T-helper 17 cell (primary cell): ENCODE results near the gene G3BP1. TPM values are rescaled to one million over a fixed set of nuclear protein-coding genes. Genes with fewer than 3 reads are reported as not detected.
A peak's percentile ranks its signal among the peaks of the same experiment; 100 is the strongest.
"Not testable (repeated sequence)": the region's sequence is repeated elsewhere in the genome, so short reads cannot be mapped to it uniquely, and the experiment has no call there.

ENCODE experiments used
- ATAC-seq: fragments of 150-1000 bp; cut with Tn5 transposase; 2 replicates; pipeline ENCODE4 v1.10.0; 2021; ENCODE audit warnings: mild to moderate bottlenecking, moderate library complexity
- DNase-seq, 3 donors: peaks; one replicate each; pipeline versions ENCODE4 v3.0.0 to v3.0.0-alpha.2; 2020 to 2021
- H3K9me3 ChIP-seq: one replicate; pipeline ENCODE4 v1.7.0; 2013; ENCODE audit warnings: low read length, mild to moderate bottlenecking; ENCODE audit not compliant: control insufficient read depth, poor library complexity, severe bottlenecking
- H3K27ac Mint-ChIP-seq: one replicate; pipeline ENCODE4 v1.8.0; 2022; ENCODE audit warnings: mild to moderate bottlenecking, moderate library complexity, mixed read lengths
- H3K27me3 Mint-ChIP-seq: one replicate; pipeline ENCODE4 v1.8.0; 2022; ENCODE audit warnings: mixed read lengths
- H3K36me3 Mint-ChIP-seq: one replicate; pipeline ENCODE4 v1.8.0; 2022; ENCODE audit warnings: low read depth, mixed read lengths
- H3K4me1 Mint-ChIP-seq: one replicate; pipeline ENCODE4 v1.8.0; 2022; ENCODE audit warnings: mild to moderate bottlenecking, mixed read lengths
- H3K4me3 Mint-ChIP-seq: one replicate; pipeline ENCODE4 v1.8.0; 2022; ENCODE audit warnings: mild to moderate bottlenecking, moderate library complexity, mixed read lengths
- total RNA-seq, 4 donors: library from RNA in 2 of 4; stranded (reverse) in 2 of 4; gene quantifications; one replicate each; pipeline ENCODE4 v1.2.3 and lab custom pipeline; 2022 to 2026

The G3BP1 gene
- total RNA-seq (100 to 1,000 TPM; 115 to 117 TPM), total RNA-seq (lab: John Stamatoyannopoulos, UW) (207 to 337 reads per million in 2 donors)

- Mint-ChIP-seq H3K36me3 (no peaks in the 10 kb centered on the region), H3K4me1 (peaks cover 33% of the 10 kb centered on the region), H3K27ac (no peak within 1 kb of the TSS), H3K27me3 (no peaks in the 10 kb centered on the region), H3K4me3 (no peak within 1 kb of the TSS)
- ATAC-seq (peak; percentile 80), DNase-seq (peak; percentile 95 to 98 (median 98))
- H3K9me3 ChIP-seq, result no peaks in the 10 kb centered on the region
Observed at GRCh38 chr5:151771259-151772028, at the start of gene G3BP1. TSS of gene G3BP1 (plus strand) at chr5:151771954. CDS start at chr5:151786621, 14,667 bp downstream.

DNA sequence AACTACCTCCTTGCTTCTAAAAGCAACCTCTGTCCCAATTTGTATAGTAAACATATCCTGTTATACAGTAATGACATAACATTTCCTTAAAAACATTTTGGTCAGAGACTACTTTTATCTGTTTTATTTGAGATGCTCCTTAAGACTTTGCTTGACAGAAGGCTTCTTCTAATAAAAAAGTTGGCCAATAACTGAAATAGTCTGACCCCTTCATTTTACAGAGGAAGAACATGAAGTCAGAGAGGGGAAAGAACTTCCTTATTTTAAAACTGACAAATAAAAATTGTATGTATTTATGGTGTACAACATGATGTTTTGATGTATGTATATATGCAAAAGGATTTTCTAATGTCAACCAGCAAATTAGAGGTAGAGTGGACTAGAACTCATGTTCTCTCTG lies 49.2 kb upstream of the G3BP1 start:
- Mint-ChIP-seq H3K27me3 (peaks cover 14% of the 10 kb centered on the region), H3K36me3 (peaks cover 2% of the 10 kb centered on the region), H3K27ac (no peak overlapping the region), H3K4me3 (no peak overlapping the region), H3K4me1 (peaks cover 2% of the 10 kb centered on the region)
- DNase-seq (no peak), ATAC-seq (no peak)
- H3K9me3 ChIP-seq, result no peaks in the 10 kb centered on the region

DNA sequence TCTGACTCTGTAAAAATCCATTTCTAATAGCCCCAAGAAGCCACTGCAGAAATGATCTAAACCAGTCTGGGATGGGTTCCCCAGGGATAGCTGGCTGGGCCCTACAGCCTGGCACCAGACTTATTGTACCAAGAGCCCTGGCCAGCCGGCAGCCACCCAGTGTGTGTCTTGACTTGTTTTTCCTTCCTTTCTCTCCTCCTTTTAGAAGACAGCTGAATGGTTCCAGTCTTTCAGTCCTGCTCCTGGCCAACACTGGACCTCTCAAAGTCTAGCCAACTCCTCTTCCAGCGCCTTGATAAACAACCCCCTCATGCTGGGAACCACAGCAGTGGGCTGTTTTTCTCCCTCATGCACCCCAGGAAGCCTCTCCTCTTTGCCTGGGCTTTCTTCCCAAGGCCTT lies 47.4 kb upstream of the G3BP1 start:
- Mint-ChIP-seq H3K4me1 (no peaks in the 10 kb centered on the region), H3K36me3 (peaks cover 2% of the 10 kb centered on the region), H3K4me3 (no peak overlapping the region), H3K27ac (no peak overlapping the region), H3K27me3 (peaks cover 5% of the 10 kb centered on the region)
- H3K9me3 ChIP-seq, result no peaks in the 10 kb centered on the region
- ATAC-seq, result no peak
- no peak for DNase-seq

GRCh38 chr5:151729597-151729996 lies 42.2 kb upstream of the G3BP1 start:
- H3K27me3 Mint-ChIP-seq, H3K4me3 Mint-ChIP-seq, H3K27ac Mint-ChIP-seq, DNase-seq, H3K9me3 ChIP-seq, H3K36me3 Mint-ChIP-seq, ATAC-seq, H3K4me1 Mint-ChIP-seq: not testable (repeated sequence)

- H3K4me3 Mint-ChIP-seq, result no peak overlapping the region
- peaks cover 3% of the 10 kb centered on the region for H3K9me3 ChIP-seq
- H3K4me1 Mint-ChIP-seq, result no peaks in the 10 kb centered on the region
- no peaks in the 10 kb centered on the region for H3K27me3 Mint-ChIP-seq
- no peak overlapping the region for H3K27ac Mint-ChIP-seq
- DNase-seq (no peak), ATAC-seq (no peak)
- no peaks in the 10 kb centered on the region for H3K36me3 Mint-ChIP-seq
Observed at GRCh38 chr5:151730381-151730780, 41.4 kb upstream of the G3BP1 start.

DNA sequence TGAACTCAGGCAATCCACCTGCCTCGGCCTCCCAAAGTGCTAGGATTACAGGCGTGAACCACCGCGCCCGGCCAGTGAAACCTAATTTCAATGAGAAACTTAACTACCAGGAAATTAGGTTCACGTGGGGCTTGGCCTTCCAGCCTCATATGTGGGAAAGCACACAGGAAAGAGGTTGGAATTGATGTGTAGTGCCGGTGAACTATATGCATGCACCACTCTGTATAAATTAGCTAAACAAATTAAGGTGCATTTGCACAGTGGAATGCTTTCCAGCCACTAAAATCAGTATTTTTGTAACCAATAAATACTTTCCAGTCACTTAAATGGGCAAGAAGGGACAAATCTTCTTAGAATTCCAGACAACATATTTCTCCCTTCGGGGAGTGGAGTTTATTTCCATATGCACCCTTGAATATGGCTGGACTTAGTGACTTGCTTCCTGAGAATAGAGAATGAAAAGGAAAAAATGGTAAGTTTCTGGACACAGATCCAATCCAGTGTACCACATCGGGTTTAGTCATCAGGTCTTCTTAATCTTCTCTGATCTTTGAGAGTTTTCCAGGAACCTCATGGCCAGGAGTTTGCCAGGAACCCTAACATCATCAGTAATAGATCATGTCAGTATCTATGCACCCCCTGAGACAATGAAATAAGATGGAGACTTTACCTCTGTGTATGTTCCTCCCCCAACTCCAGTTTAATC lies 38.2 kb upstream of the G3BP1 start:
- Mint-ChIP-seq H3K4me3 (no peak overlapping the region), H3K27ac (no peak overlapping the region), H3K27me3 (no peaks in the 10 kb centered on the region), H3K4me1 (no peaks in the 10 kb centered on the region), H3K36me3 (no peaks in the 10 kb centered on the region)
- H3K9me3 ChIP-seq, result peaks cover 3% of the 10 kb centered on the region
- no peak for DNase-seq
- no peak for ATAC-seq

DNA sequence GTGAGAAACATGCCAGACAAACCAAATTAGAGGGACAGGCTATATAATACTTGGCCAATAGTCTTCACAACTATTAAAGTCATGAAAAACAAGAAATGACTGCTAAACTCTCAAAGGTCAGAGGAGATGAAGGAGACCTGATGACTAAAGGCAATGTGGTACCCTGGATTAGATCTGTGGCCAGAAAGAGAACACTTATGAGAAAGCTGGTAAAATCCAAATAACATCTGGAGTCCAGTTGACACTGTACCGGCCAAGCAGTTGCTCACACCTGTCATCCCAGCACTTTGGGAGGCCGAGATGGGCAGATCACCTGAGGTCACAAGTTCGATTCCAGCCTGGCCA lies 37.7 kb upstream of the G3BP1 start:
- no peaks in the 10 kb centered on the region for H3K36me3 Mint-ChIP-seq
- no peak overlapping the region for H3K27ac Mint-ChIP-seq
- DNase-seq (no peak), ATAC-seq (no peak)
- peaks cover 3% of the 10 kb centered on the region for H3K9me3 ChIP-seq
- no peaks in the 10 kb centered on the region for H3K27me3 Mint-ChIP-seq
- no peaks in the 10 kb centered on the region for H3K4me1 Mint-ChIP-seq
- H3K4me3 Mint-ChIP-seq, result no peak overlapping the region

GRCh38 chr5:151735646-151736045 lies 36.1 kb upstream of the G3BP1 start:
- no peaks in the 10 kb centered on the region for H3K9me3 ChIP-seq
- Mint-ChIP-seq H3K27me3 (no peaks in the 10 kb centered on the region), H3K4me1 (peaks cover 5% of the 10 kb centered on the region), H3K4me3 (no peak overlapping the region), H3K36me3 (no peaks in the 10 kb centered on the region), H3K27ac (no peak overlapping the region)
- ATAC-seq (no peak), DNase-seq (no peak)

GRCh38 chr5:151737431-151737830 lies 34.3 kb upstream of the G3BP1 start:
- H3K4me3 Mint-ChIP-seq, result no peak overlapping the region
- no peaks in the 10 kb centered on the region for H3K27me3 Mint-ChIP-seq
- H3K36me3 Mint-ChIP-seq, result no peaks in the 10 kb centered on the region
- no peak for ATAC-seq
- H3K9me3 ChIP-seq, result no peaks in the 10 kb centered on the region
- H3K27ac Mint-ChIP-seq, result no peak overlapping the region
- peaks cover 8% of the 10 kb centered on the region for H3K4me1 Mint-ChIP-seq
- no peak for DNase-seq

DNA sequence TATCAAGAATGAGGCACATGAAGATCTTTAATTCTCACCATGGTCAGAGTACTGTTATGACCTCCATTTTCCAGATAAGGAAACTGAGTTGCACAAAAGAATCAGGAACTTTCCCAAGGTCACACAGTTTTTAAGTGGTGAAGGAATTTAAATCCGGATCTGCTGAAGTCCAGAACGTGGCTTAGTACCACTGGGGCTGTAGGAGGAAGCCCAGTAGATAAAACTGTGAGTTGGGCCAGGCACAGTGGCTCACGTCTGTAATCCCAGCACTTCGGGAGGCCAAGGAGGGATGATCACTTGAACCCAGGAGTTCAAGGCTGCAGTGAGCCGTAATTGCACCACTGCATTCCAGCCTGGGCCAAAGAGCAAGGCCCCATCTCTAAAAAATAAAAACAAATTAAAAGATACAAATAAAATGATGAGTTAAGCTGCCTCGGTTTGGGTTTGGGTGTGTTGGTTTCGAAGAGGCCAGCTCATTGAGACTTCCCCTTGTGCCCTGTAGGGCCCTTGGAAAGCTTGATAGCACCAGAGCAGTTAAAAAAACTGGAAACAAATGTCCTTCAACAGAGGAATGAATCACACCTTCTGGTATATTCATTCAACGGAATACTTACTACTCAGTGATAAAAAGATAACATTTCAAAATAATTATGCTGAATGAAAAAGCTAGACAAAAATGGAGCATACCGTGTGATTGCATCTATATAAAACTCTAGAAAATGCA lies 33.5 kb upstream of the G3BP1 start:
- H3K4me3 Mint-ChIP-seq, result no peak overlapping the region
- H3K36me3 Mint-ChIP-seq, result peaks cover 2% of the 10 kb centered on the region

DNA sequence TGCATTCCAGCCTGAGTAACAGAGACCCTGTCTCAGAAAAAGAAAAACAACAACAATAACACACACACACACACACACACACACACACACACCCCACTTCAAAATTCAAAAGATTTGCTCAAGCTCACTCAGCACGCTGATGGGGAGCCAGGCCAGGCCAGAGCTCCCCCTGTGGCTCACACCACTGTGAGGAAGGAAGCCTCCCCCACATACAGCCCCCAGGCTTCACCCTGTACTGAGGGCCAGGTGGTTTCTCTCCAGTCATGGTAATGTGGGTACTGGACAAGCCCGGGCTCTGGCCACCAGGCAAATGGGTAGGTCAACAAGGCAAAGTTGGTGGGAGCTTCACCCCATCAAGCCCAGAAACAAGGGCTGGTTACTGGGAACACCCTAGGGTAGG lies 32.4 kb upstream of the G3BP1 start:
- Mint-ChIP-seq H3K4me1 (peaks cover 12% of the 10 kb centered on the region), H3K27me3 (no peaks in the 10 kb centered on the region), H3K4me3 (peak overlapping the region; percentile 57), H3K27ac (no peak overlapping the region), H3K36me3 (peaks cover 5% of the 10 kb centered on the region)
- no peak for DNase-seq
- H3K9me3 ChIP-seq, result no peaks in the 10 kb centered on the region
- no peak for ATAC-seq

More for the DNA sequence above, 33.5 kb upstream of the G3BP1 start:
- DNase-seq, result no peak
- peaks cover 8% of the 10 kb centered on the region for H3K4me1 Mint-ChIP-seq
- no peaks in the 10 kb centered on the region for H3K9me3 ChIP-seq
- no peak for ATAC-seq
- no peak overlapping the region for H3K27ac Mint-ChIP-seq
- H3K27me3 Mint-ChIP-seq, result no peaks in the 10 kb centered on the region

DNA sequence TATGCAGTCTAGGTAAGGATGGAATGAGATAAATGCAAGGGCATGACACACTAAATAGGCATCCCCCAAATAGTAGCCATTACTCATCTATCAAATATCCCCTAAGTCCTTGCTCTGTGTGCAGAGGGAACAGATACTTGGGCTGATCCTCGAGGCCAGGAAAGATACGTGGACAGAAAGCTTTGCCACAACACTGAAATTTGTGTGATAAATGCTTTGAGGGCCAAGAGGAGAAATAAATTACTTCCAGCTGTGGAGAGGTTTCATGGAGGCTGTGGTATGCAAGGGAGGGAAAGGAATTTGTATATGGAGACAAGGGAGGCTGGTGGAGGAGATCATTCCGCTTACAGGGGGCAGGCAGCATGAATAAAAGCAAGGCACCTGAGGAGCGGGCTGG lies 31.8 kb upstream of the G3BP1 start:
- no peak overlapping the region for H3K27ac Mint-ChIP-seq
- no peaks in the 10 kb centered on the region for H3K27me3 Mint-ChIP-seq
- H3K4me3 Mint-ChIP-seq, result no peak overlapping the region
- DNase-seq, result no peak
- no peaks in the 10 kb centered on the region for H3K9me3 ChIP-seq
- H3K4me1 Mint-ChIP-seq, result peaks cover 14% of the 10 kb centered on the region
- ATAC-seq, result no peak
- H3K36me3 Mint-ChIP-seq, result peaks cover 5% of the 10 kb centered on the region

- H3K9me3 ChIP-seq, result no peaks in the 10 kb centered on the region
- ATAC-seq, result peak; percentile 73
- DNase-seq, result peak; percentile 16 to 33 (median 23)
- Mint-ChIP-seq H3K4me1 (peaks cover 19% of the 10 kb centered on the region), H3K36me3 (peaks cover 5% of the 10 kb centered on the region), H3K27ac (peak overlapping the region; percentile 43), H3K27me3 (no peaks in the 10 kb centered on the region), H3K4me3 (no peak overlapping the region)
Observed at GRCh38 chr5:151740336-151740942, 31.3 kb upstream of the G3BP1 start.
